ENCODE measurements around the gene L3MBTL4.

GRCh38 chr18:6444466-6445228 lies 29.9 kb upstream of the L3MBTL4 start:
- no peak for TF ChIP-seq CTCF (IDR thresholded peaks at IDR 0.05)
- TF ChIP-seq POLR2A (IDR thresholded peaks at IDR 0.05): no peak

Data from esophagus squamous epithelium (tissue), 4 donors.